Mesenteric fat pad (tissue), 1 donor: Measurements from ENCODE around the gene SNX33. TPM values are rescaled to one million over a fixed set of nuclear protein-coding genes. Genes with fewer than 3 reads are reported as not detected.
"Not testable (repeated sequence)": the region's sequence is repeated elsewhere in the genome, so short reads cannot be mapped to it uniquely, and the experiment has no call there.

Source experiments
- DNase-seq: peaks from one replicate; pipeline ENCODE4 v3.0.0-alpha.2; 2020; ENCODE audit warnings: low spot score
- total RNA-seq: library from RNA; stranded (reverse); fragmentation: NEBNext Ultra II Directional; extraction: Animal tissue kit (Norgen Biotek cat#: 25700); gene quantifications from one replicate; pipeline ENCODE4 v1.2.1, GENCODE V29; 2021
- donor health status: DM: yes; HTN: yes; CAD: no.

The SNX33 gene
- total RNA-seq, 1 donor from 2014 or later = 25.1 TPM

DNA sequence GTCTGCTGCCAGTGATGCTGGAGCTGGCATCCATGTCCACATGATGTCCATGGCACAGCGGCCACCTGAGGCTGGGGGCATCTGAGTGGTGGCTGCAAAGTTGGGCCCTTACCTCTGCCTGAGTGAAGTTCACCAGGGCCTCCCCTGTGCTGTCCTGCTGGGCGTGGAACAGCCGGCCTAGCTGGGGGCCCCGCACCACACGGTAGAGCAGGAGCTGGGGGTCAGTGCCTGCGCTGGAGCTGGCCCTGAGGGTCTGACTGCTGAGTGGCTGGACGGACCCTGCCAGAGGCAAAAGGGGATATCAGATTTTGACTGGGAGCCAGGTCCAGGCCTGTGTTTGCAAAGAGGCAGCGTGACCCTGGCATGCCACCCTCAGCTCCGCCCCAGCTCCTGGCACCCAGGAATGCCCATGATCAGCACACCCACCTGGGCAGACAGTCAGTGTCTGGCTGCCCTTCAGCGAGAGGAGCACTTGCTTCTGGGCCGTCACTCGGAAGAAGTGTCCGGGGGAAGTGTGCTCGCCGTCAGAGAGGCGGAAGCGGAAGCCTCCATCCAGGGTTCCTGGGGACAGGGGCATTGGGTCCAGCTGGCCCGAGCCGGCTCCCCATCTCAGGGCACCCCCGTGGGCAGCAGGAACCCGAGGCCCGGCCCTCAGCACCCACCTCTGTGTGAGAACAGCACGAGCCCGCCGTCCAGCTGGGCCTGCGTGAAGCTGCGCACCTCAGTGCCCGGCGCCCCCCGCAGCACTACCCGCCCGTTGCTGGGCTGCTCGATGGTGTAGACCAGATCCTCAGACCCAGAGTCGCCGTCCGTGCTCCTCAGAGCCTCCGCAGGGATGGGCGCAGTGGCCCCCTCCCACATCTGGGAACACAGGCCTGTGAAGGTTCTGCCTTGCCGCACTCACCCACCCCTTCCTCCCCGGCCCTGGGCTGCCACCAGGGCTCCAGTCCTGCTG, 34.7 kb downstream of the SNX33 start:
- no peak for DNase-seq

DNA sequence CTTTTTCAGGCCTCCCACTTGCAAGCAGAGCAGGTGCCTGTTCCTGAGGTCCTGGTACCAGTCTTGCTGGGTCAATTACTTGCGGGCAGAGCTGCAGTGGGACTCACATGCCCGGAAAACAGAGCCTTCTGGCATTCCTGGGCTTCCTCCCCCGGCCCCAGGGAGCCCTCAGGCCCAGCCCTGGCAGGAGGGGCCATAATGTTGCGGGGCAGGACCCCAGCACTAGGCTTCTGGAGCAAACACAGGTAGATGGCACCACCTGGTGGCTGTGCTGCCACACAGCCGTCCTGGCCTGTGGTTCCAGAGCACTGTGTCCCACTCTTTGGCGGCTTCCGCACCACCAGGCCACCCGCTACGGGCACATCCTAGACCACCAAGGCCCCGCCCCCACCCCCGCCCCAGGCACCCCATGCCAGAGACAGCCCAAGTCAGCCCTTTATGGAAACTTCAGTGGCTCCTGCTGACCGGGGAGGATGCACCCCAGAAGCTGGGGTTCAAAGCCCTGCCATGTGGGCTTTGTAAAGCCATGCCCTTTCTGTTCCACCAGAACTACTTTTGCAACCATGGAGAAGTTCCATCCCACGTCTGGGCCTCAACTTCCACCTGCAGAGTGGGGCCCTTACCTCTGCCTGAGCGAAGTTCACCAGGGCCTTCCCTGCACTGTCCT, 36.1 kb downstream of the SNX33 start:
- not testable (repeated sequence) for DNase-seq

GRCh38 chr15:75684648-75685047, 36.9 kb downstream of the SNX33 start:
- DNase-seq = no peak

DNA sequence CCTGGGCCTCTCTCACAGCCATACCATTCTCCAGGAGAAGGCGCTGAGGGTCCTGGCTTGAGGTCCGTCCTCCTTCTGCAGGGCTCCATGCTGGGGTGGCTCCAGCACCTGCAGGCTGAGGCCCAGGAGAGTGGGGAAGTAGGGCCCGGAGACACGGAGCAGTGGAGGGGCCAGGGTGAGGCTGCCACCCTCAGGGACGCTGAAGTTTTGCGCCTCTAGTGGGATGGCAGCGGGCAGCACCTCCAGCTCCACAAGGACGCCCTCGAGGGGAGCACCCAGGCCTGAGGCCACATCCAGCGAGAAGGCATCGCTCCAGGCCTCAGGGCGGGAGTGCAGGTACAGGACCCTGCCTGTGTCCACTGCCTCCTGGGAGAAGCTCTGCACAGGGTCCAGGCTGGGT, 37.5 kb downstream of the SNX33 start:
- no peak for DNase-seq

- not testable (repeated sequence) for DNase-seq
Measured at GRCh38 chr15:75686212-75686642, 38.5 kb downstream of the SNX33 start.

DNA sequence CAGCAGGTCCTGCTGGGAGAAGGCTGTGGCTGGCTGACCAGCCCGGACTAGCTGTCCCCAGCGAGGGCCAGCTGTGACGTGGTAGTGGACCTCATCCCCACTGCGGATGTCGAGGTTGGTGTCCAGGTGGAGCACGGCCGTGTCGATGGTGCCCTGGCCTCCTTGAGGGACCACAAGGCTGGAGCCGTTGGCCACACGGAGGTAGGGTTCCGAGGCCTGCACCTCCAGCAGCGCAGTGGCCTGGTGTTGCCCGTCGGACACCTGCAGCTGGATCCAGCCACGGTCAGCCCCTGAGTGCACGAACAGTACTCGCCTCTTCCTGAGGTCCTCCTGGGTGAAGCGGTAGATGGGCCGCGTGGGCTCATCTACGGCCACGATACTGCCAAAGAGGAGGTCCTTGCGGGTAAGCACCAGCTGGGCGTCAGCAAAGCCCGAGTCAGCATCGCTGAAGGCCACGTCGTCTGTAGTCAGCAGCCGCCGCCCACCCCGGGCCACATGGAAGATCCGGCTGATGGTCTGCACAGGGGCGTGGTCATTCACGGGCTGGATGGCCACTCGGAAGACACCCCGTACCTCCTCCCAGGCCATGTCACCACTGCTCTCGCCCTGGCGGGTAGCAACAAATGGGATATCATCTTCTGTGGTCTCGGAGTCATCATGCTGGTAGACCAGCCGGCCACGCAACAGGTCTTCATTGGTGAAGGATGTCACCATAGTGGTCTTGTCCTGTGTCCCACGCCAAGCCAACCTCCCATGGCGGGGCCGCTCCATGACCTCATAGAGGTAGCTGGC, 40.0 kb downstream of the SNX33 start:
- no peak for DNase-seq

DNA sequence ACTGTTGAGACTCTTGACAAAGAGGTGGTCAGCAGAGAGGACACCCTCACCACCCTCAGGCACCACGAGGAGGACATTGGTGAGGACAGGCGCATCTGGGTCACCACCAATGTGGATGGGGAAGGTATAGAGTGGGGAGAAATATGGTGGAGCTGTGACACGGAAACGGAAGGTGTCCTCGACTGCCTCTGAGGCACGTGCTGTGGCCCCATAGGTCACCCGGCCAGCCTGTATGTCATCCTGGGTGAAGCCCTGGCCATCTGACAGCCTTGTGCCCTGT, 40.5 kb downstream of the SNX33 start:
- no peak for DNase-seq

- no peak for DNase-seq
Measured at GRCh38 chr15:75688831-75689230, 41.1 kb downstream of the SNX33 start.

DNA sequence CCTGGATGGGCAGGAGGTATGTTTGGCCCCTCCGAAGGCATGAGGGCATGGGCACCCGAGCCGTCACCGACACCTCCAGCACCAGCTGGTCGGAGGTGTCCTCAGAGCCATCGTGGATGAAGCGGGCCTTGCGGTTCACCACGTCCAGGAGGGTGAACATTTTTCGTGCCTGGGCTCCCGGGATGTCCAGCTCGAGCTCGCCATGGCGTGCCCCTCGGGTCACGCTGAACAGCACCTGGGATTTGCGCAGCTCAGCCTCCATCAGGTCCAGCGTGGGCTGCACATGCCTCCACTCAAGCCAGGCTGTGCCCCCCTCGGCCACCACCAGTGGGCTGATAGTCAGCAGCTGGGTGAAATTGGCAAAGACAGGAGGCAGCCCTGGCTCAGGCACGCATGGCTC, 41.7 kb downstream of the SNX33 start:
- not testable (repeated sequence) for DNase-seq

- not testable (repeated sequence) for DNase-seq
Measured at GRCh38 chr15:75692311-75692710, 44.6 kb downstream of the SNX33 start.

DNA sequence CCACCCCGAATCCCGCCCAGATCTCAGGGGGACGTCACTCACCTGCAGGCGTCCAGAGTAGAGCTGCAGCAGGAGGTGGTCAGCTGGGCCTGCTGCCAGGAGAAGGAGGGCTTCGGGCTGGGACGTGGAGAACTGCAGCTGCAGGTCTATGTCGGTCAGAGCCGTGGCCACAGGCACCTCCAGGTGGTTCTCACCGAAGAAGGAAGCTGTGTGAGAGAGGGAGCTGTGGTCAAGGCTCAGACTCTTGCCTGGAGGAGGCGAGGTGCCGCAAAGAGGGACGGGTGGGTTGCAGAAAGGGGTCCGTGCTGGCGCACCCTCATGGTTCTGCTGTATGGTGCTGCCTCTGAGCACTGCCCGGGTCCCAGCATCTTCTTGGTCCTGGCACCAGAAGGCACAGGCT, 45.3 kb downstream of the SNX33 start:
- DNase-seq = not testable (repeated sequence)

DNA sequence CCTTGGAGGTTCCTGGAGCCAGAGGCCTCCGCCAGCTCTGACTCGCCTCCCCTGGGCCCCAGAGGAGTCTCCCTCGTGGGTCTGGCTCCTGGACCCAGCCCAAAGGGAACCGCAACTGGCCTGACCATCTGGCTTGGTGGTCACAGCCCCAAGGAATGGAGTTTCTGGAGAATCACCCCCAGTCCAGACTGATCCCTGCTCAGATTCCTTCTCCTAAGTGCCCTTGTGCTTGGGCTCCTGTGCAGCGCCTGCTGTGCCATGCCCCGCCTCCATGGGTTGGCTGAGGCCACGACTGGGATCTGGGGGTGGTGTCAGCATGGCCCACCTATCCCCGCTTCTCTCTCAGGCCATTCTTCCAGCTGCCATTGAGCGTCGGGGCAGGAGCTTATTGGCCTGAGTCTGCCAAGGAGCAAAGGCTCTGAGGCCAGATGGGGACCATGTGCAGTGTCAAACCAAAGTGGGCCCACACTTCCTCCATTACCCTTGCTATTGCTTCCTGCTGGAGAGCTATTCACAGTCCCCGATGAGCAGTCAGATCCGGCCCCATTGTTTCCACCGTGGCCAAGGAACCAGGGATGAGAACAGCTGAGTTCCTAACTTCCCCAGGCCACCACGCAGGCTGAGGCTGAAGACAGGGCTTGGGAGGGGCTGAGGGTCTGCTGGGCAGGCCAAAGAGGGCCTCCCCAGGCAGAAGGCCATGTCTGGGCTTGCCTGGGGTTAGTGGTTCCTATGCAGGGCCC, 46.0 kb downstream of the SNX33 start:
- DNase-seq = no peak

- no peak for DNase-seq
Measured at GRCh38 chr15:75694241-75695182, 46.8 kb downstream of the SNX33 start.

DNA sequence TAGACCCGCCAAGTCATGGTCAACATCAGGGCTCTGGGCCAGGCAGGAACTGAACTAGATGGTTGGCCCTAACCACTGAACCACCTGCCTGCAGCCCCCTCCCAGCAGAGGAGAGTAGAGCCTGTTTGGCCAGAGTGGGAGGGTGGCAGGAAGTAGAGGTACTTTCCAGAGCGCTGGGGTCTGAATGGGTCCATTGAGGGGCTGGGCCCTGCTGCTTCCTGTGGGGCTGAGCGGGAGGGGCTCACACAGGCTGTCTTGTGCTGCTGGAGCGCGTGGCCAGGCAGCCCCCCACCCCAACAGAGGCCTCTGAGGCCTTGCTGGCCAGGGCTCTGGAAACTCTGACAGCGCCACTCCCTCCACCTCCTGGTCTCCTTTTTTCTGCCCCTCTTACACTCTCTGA, 47.5 kb downstream of the SNX33 start:
- no peak for DNase-seq

- no peak for DNase-seq
Measured at GRCh38 chr15:75695634-75696310, 48.1 kb downstream of the SNX33 start.

DNA sequence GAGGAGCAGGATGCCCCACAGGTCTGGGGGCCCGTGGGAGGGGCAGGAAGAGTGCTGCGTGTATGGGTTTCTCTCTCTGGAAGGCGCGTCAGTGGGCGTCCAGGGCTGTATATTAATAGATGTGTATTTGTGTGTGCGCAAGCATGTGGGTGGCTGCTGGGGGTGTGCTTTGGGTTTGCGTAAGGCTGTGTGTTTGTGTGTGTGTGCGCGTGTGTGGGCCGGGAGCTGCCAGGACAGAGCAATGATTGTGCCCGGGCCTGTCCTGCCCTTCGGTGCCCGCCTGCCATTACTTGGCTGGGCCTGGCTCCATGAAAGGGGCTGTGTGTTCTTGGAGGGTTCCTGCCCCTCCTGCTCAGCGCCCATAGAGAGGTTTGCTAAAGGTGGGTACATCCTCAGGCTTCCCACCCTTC, 48.6 kb downstream of the SNX33 start:
- DNase-seq = no peak

DNA sequence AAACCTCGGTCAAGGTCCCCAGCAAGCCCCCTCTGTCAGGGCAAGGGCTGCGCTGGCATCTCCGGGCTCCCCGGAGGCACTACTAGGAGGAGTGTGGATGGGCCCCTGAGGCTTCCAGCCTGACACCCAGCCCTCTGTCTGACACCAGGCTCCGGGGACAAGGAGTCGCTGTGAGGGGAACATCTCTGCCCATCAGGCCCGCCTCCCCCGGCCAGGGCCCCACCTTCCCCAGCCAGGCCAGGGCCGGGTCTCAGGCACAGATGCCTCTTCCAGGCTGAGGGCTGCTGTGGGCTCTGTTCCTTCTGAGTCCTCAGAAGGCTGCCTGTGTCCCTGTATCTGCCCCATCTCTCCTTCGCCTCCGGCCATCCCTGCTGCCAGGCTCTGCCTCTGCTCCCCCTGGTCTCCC, 49.1 kb downstream of the SNX33 start:
- no peak for DNase-seq

- DNase-seq = no peak
Measured at GRCh38 chr15:75697523-75697922, 49.8 kb downstream of the SNX33 start.

DNA sequence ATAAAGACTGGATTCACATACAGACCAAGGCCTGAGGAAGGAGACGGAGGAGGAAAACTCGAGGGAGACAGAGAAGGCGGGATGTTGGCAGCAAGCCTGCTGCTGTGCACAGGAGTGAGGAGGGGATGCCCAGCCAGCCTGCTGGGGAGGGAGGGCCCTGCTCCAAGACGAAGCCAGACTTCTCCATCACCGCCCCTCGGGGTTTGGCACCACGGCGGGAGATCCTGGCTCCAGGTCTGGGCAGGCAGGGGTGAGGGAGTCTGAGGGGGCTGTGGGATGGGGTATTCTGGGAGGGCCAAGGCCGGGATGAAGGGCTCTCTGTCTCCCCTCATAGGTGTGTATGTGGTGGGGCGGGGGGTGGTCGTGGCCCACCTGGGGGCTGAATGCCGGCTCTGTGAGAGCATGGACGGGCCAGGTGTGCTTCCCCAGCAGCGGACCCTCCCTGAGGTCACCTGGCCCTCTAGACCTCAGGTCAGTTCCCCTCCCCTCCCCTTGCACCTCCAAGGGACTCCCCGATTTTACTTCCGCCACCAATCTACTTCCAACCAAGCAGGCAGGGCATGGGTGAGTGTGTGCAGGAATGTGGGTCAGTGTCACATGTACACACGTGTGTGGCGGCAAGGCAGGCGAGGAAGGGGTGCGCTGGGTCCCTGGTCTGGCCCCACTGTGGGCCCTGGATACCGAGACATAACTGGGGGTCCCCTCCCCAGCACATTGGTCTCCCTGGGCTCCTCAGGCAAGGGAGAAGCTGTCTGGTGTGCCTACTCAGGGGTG, 50.4 kb downstream of the SNX33 start:
- DNase-seq = not testable (repeated sequence)
